HG03571 (cell line): ENCODE measurements around the gene DPRX.
"Not testable (repeated sequence)": the region's sequence is repeated elsewhere in the genome, so short reads cannot be mapped to it uniquely, and the experiment has no call there.

Source experiments
- ATAC-seq: cut with Tn5 transposase; IDR thresholded peaks from one replicate; pipeline ENCODE4 v1.9.1; 2021; ENCODE audit not compliant: unreplicated experiment

Gene DPRX

DNA sequence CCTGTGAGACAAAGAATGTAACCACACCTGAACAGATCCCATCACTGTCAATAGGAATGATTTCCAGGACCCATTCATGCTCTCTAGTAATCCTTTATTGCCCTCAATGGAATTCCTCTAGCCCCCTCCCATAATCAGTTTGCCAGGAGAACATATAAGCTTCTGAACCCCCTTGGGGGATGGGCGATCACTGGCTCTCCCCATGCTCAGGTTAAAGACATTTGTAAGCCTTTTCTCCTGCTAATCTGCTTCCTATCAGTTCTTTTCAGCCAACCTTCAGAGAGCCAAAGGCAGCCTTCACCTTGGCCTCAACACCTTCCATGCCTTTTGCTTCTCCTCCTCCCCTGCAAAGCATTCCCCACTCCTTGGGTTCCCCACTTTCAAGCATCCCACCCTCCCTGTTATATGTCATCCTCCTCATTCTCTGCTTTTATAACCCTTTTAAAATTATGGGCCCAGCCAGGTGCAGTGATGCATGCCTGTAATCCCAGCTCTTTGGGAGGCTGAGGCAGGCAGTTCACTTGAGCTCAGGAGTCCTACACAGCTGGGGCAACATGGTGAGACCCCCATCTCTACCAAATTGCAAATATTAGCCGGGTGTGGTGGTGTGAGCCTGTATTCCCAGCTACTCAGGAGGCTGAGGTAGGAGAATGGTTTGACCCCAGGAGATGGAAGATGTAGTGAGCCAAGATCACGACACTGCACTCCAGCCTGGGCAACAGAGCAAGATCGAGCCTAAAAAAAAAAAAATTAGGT is 12.4 kb downstream of the DPRX start:
- ATAC-seq, result no peak

DNA sequence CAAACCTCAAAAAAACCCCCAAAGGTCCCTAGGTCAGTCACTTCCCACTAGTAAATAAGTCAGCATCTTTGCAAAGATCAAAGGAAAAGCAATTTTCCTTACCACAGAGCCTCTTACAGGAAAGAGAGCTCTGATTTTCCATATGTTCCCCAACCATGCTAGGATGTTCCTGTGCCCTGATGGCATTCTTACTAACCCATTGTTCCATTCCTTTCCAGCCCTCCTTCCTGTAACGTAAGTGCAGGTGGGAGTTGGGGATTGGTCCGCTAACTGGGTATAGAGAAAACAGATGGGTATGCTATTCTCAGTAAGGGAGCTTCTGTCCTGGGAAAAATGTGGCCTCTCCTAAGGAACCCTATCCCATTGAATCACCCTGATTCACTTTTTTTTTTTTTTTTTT is 14.3 kb downstream of the DPRX start:
- no peak for ATAC-seq

DNA sequence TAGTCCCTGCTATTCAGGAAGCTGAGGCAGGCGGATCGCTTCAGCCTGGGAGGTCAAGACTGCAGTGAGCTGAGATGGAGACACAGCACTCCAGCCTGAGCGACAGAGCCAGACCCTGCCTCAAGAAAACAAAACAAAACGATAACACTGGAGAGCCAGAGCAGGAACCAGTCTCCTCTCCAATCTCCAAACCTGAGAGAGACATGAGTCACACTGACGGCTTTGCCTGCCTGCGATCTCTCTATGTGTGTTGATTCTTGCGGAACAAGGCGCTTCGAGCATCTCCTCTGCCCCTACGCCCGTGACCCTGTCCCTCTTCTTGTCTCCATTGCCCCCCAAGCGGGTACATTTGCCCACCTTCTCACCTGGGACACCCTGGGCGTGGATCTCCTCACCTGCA is 15.6 kb downstream of the DPRX start:
- ATAC-seq, result no peak

DNA sequence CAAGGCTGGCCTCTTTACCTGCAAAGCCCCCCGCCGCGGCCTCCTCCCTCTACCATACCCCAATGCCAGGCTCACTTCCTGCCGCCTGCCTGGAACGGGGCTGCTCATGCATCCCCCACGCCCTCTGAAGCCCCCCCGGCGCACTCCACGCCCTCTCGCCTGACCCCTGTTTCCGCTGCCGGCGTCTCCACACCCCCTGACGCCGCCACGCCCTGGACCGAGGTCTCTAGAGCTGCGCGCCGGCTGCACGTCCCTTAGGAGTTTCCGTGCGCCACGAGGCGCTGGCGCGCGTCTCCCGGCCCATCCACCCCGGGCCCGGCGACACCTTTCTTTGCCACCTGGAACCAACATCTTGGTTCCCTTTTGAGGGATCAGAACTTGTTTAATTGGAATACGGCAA is 16.0 kb downstream of the DPRX start:
- ATAC-seq, result no peak

DNA sequence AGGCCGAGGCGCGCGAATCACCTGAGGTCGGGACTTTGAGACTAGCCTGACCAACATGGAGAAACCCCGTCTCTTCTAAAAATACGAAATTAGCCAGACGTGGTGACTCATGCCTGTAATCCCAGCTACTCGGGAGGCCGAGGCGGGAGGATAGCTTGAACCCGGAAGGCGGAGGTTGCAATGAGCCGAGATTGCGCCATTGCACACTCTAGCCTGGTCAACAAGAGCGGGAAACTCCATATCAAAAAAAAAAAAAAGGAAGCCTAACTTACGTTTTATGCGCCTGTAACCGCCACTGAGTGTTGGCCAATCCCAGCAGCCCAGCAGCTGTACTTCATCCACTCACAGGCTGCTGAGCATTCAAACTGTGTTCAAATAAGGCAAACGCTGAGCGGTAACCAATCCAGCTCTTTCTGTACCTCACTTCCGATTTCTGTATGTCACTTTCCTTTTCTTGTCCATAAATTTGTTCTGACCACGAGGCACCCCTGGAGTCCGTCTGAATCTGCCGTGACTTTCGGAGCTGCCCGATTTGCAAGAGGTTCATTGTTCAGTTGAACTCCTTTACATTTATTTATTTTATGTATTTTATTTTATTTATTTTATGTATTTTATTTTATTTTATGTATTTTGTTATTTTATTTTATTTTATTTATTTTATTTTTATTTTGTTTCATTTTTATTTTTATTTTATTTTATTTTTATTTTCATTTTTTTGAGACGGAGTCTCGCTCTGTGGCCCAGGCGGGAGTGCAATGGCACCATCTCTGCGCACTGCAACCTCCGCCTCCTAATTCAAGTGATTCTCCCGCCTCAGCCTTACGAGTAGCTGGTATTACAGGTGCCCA is 18.2 kb downstream of the DPRX start:
- no peak for ATAC-seq

DNA sequence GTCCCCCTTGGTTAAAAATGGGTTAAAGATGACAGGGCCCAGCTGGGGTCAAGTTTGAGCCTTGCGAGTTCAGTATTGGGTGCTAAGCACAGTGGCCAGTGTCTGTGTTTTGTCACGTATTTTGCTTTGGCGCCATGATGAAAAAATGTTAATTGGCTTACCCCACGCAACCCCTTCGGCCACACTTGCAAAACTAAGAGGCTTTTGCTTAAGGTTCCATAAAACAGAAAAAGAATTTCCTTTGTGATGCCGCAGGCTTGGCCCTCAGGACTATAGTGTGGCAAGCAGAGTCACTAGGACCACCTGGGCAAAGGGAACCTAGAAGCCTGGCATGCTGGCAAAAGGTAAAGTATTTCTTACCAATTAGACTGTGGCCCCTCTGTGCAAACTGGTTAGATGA is 20.7 kb downstream of the DPRX start:
- no peak for ATAC-seq

DNA sequence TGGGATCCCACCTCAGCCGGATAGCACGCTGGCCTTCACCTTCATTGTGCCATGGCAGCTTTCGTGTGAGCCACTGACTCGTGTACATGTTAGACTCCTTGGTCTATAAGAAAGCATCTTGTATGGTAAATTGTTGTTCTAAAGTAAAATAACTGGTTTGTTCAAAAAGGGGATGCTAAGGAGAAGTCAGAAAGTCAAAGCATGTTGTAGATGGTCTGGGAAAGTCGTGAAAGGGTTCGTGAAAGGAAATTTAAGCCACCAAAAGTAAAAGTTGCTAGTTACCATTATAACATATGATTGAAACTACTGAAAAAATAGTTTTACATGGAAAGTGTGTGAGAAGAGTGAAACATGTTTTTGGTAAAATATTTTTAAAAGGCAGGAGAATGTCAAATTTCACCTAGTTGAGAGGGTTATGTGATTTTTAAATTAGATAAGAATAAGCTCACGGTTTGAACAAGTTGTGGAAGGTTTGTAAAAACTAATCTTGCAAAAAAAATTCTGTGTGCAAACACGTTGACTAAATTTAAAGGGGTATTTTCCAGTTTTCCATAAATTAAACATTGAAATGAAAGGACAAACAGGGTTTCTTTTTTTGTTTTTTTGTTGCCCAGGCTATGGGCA is 23.4 kb downstream of the DPRX start:
- no peak for ATAC-seq

DNA sequence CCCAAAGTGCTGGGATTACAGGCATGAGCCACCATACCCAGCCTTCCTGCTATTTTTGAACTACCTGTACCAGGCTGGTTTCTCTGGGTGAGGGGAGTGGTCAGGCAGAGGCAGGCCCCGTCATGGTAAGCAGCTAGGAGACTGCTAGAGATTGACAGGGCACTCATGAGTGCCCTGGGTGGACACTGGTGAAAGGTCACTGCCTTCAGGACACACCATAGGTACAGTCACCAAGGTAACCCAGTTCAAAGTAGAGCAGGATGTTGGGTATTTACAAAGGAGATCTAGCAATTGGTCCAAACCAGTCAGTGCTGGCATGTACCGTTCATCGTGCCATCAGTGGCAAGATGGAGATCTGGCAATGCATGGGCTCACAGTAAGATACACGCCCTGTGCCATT is 25.5 kb downstream of the DPRX start:
- no peak for ATAC-seq

DNA sequence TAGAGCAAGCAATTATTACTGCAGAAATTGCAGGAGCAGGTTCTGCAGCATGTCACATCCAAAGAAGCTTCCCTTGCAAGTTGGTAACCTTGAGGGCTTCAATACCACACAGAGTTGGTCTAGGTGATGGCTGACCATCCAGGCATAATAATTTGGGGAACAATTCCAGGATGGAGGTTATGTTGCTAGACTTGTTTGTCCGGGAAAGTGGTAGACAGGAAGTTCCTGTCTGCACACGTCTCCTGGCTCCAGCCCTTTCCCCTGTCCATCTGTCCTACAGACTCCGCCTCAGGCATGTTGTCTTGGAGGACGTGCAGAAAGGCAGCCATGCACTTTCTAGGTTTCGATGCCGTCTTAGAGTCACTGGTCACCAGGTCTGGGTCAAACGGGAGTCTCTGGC is 26.0 kb downstream of the DPRX start:
- ATAC-seq, result no peak

DNA sequence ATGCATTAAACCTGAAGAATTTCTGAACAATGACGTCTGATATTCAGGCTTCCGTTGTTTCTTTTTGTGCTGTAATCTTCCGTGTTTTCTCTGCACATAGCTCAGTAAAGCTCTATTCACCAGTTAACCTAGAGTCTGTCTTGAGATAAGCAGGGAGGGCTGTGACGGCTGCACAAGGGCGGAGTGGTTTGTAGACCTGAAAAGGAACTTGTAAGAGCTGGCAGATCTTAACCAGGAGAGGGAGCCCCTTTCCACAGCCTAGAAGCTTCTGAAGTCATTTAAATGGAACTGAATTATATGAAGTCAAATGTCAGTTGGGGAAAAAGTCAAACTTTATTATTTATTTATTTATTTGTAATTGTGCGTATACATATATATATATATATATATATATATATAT is 27.5 kb downstream of the DPRX start:
- no peak for ATAC-seq

DNA sequence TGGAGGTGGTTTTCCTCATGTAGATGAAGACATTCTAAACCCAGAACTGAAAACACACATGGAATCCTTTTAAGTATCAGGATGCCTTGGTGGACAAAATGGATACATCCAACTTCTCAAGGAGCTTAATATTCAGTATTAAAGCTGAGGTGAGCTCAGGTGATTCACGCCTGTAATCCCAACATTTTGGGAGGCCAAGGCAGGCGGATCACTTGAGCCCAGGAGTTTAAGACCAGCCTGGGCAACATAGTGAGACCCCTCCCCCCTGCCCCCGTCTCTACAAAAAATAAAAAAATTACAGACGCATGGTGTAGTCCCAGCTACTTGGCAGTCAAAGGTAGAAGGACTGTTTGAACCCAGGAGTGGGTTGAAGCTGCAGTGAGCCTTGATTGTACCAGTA is 28.8 kb downstream of the DPRX start:
- no peak for ATAC-seq

DNA sequence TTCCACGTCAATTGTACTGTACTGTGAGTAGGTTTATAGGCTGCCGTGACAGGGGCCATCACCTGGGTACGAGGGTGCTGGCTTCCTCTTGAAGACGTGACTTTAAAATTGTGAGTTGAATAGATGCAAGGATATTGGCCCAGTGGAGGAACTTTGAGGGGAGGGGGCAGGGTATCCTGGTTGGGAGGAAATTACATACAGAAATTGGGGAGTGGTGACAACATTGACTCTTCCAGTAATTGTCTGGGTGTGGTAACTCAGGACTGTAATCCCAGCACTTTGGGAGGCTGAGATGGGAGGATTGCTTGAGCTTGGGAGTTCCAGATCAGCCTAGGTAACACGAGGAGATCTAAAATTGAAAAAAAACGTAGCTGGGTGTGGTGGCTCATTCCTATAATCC is 30.4 kb downstream of the DPRX start:
- ATAC-seq, result no peak

DNA sequence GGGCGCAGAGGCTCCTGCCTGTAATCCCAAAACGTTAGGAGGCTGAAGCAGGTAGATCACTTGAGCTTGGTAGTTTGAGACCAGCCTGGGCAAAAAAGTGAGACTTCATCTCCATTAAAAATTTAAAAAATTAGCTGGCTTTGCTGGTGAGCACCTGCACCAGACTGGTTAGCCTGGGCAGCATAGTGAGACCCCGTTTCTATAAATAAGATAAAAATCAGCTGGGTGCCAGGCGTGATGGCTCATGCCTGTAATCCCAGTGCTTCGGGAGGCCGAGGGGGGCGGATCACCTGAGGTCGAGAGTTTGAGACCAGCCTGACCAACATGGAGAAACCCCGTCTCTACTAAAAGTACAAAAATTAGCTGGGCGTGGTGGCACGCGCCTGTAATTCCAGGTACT is 32.4 kb downstream of the DPRX start:
- no peak for ATAC-seq

DNA sequence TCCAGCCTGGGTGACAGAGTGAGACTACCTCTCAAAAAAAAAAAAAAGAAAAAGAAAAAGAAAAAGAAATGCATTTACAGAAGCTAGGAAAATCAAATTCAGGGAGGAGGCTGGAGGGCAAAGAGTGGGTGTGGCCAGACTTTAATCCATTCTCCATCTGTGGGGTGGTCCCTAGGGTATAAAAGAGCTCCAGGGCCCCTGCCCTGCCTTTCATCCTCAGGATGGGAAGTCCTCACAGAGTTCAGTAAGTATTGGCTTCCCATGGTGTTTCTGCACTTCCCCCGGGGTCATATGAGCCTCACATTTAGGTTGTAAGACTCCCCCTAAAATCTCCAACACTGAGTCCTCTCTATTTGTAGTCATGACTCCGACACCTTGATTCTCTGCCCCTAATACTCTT is 33.0 kb downstream of the DPRX start:
- no peak for ATAC-seq

DNA sequence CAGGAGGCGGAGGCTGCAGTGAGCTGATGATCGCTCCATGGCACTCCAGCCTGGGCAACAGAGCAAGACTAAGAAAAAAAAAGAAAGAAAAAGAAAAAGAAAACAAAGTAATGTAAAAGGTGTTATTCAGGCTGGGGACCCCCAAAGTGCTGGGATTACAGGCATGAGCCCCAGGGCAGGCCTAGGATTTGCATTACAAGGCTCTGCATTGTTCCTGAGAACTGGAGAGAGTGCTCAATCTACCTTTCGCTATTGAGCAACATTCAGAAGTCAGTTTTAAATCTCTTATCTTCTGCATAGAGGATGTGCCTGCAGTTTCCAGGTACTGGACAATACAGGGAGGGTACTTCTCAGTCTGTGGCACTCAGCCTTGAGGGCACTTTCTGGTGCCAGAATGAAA is 34.5 kb downstream of the DPRX start:
- not testable (repeated sequence) for ATAC-seq

DNA sequence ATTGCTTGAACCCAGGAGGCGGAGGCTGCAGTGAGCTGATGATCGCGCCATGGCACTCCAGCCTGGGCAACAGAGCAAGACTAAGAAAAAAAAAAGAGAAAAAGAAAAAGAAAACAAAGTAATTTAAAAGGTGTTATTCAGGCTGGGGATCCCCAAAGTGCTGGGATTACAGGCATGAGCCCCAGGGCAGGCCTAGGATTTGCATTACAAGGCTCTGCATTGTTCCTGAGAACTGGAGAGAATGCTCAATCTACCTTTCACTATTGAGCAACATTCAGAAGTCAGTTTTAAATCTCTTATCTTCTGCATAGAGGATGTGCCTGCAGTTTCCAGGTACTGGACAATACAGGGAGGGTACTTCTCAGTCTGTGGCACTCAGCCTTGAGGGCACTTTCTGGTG is 37.0 kb downstream of the DPRX start:
- not testable (repeated sequence) for ATAC-seq

DNA sequence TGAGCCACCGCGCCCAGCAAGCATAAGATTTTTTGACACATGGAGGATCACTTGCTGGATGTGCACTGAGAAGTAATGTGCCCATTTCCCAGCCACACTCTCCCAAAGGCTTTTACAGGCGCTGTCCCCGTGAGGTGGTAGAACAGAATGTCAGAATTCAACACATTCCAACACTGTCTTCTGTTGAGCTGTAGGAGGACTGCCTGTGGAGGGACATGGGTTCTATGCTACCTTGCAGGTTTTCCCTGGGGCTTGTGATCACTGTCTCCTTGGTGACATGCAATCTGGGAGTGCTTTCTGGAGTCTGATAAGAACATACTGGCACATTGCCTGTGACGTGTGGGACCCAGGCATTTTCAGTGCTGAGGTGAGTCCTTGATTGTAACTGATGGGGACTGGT is 38.5 kb downstream of the DPRX start:
- ATAC-seq, result no peak

DNA sequence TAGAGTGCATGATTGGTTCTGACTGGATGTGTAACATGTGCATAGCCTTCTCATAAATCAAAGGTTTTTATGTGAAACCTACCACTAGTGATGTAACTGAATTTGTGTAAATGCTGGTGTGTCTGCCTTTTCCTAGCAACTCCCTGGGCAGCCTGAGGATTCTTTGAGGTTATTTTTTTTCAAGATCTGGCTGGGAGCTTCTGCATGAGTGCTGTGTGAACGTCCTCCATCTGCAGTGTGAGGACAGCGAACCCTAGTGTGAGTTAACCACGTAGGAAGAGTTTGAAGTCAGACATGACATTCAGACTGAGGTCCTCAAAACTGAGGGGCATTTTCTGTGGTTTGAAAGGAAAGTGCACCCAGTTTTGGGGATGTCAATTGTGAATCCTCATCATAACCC is 39.9 kb downstream of the DPRX start:
- no peak for ATAC-seq
